OCI-LY7 (cell line): ENCODE results near the gene DST.

ENCODE experiments used
- CTCF ChIP-seq: fragments of 200-600 bp; sonication (generic); conservative IDR thresholded peaks from 2 replicates; pipeline ENCODE4 v1.5.1; 2014; ENCODE audit warnings: mild to moderate bottlenecking, antibody characterized with exemption, low read length, moderate library complexity, mixed read lengths
- EZH2phosphoT487 ChIP-seq: fragments of 200-600 bp; sonication (generic); IDR thresholded peaks from 2 replicates; pipeline ENCODE4 v1.6.1; 2018; ENCODE audit warnings: low read depth, borderline replicate concordance, mild to moderate bottlenecking, mixed run types, antibody characterized with exemption, low read length, moderate library complexity, mixed read lengths

DNA sequence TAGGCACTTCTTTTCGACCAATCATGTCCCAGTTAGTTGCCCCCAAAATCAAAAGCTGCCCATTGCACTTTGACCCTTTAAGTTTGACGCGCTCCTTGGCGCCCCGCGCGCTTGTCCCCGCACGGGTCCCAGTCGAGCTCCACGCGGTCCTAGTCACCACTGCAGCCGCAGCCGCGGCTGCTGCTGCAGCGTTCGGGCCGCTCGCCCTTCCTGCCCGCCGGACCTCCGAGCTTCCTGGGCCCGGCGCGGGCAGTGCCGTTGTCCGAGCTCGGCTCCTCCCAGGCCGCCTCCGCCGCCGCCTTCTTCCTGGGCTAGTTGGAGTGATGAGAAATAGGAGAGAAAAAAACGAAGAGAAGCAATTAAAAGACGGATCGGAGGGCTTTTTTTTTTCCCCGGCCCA, 209.6 kb downstream of the DST start:
- TF ChIP-seq EZH2phosphoT487 (no peak), CTCF (no peak)
